Measurements from ENCODE around the gene SHH.
"Not testable (repeated sequence)": the region's sequence is repeated elsewhere in the genome, so short reads cannot be mapped to it uniquely, and the experiment has no call there.

SHH gene

DNA sequence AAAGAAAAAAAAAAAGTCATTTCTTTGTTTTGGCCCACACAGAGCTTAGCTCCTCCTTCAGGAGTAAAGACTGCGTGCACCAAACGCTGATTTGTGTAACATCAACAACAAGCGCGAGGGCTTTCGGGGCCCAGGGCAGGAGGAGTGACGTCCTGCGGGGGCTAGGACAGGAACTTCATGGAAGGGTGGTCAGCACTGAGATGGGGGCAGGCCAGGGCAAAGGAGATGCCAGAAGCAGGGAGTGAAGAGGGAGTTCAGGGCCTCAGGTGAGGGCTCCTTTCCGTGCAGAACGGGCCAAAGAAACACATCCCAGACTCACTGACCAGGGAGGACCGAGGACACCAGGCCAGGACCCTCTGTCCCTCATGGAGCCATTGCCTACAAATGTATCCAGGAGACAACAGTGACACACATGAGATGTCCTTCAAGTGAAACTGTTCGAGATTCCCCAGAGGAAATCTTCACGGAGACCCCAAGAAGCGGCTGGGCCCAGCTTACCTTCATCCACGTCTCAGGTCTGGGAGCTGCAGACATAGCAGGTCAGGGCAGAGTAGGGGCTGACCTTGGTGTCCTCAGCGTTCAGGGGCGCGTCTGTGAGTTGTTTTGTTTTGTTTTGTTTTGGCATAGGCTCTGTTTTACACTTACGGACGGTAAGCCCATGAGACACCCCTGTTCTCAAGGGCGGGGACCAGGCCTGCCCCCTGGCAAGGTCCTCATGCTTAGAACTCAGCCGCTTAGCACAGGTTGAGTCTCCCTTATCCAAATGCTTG lies 30.4 kb upstream of the SHH start:
- no peak for DNase-seq

DNA sequence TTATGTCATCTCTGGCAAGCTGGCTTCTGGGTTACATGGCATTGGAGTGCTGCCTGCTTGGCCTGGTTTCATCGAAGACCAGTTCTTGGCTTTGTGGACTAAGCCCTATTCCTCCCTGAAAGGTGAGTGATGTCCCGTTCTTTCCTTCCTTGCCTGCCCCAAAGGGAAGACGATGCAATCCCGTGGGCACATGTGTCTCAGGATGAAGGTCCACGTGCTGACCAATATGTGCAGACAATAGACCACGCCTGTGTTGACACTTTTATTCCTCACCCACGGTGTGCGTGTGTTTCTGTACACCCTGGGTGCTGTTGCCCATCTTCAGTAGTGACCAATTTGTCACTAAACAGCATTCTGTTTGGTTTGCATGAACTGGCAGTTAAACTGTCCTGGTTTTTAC lies 28.6 kb upstream of the SHH start:
- no peak for DNase-seq

GRCh38 chr7:155840262-155840885 lies 28.1 kb upstream of the SHH start:
- DNase-seq = no peak

DNA sequence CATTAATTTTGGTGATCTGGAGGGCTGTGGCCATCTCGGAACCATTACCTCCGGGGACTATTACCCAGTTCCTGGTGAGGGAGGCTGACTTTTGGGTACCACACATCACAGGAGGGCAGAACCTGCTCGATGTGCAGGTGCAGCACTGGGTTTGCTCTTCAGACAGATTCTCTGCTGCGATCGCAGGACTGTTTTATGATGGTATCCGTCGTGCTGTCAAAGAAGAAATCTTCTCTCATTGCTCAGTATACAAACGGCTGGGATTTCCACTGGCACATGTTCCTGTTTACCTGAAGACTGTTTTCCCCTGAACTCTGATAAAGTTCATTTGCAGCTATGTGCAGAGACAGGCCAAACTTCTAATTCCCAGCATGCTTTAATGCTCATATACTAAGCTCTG lies 27.2 kb upstream of the SHH start:
- no peak for DNase-seq

GRCh38 chr7:155838312-155838711 lies 26.0 kb upstream of the SHH start:
- not testable (repeated sequence) for DNase-seq

- DNase-seq = no peak
These were observed 24.8 kb upstream of the SHH start for GRCh38 chr7:155837126-155837479.

- DNase-seq = no peak
These were observed 24.2 kb upstream of the SHH start for GRCh38 chr7:155836216-155837125.

DNA sequence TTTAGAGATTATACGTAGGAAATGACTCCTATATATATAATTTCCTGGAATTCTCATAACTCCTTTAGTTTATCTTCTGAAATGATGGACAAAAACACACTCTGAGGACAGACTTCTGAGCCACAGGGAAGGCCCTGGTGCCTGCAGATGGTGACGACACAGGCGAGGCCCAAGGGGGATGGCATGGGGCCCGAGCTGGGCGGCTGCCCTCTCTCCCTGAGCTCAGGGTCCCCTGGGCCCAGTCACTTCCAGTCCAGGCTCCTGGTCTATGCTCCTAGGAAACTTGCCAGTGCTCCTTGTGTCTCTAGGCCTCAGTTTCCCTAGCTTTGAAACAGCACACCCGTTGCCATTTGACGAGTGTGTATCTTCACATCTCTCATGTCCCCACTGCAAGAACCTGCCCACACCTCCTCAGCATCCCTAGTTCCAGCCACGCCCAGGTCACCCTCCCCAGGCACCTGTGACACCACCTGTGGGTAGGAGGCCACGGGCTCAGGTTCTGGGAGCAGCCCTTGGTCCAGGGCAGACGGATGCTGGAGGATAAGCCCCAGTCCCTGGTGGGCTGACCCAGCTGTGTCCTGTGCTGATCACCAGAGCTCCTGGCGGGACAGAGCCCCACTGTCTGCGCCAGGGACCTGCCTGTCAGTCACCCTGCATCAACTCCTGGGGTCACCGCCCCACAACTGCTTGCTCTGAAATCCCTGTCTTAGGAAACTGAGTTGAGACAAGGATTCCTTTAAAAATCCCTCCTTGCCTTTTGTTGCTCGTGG lies 23.4 kb upstream of the SHH start:
- no peak for DNase-seq

DNA sequence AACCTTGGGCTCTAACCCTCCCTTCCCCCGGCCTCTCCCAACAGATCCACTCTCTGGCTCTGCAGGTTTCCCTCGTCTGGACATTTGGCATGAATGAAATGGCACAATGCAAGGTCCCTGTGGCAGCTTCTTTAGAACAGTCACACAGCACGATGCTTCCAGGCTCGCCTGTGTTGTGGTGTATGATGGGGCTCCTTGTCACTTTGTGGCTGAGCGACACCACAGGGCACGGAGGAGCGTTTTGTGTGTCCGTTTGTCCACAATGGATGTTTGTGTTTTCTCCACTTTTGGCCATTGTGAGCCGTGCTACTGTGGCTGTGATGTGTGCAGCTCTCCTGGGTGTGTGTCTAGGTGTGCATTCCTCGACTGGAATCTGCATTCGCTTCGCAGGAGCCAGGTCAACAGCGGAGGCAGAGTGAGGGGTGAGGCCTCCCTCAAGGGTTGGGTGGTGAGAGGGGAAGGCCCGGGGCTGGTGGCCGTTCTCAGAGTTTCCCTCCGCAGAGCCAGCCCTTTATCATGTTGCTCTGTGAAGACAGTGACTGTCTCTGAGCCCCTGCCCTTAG lies 22.3 kb upstream of the SHH start:
- DNase-seq = no peak

GRCh38 chr7:155833651-155834050 lies 21.4 kb upstream of the SHH start:
- no peak for DNase-seq

DNA sequence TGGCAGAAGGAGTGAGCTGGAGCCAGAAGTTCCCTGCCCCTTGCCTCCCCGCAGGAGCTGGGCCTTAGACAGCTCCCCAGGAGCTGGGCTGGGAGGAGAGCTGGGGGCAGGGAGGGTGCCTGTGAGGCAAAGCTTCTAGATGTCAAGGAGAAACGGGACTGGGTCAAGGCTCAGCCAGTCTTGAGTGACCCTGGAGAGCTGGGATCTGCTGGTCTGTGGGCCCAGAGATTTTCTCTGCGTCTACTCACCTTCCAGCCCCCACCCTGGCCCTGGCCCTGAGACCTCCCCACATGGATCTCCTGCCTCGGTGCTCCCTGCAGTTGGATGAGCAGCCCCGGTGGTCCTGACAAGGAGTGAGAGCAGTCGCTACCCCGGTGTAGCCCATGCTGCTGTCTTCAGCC lies 20.3 kb upstream of the SHH start:
- DNase-seq = no peak

DNA sequence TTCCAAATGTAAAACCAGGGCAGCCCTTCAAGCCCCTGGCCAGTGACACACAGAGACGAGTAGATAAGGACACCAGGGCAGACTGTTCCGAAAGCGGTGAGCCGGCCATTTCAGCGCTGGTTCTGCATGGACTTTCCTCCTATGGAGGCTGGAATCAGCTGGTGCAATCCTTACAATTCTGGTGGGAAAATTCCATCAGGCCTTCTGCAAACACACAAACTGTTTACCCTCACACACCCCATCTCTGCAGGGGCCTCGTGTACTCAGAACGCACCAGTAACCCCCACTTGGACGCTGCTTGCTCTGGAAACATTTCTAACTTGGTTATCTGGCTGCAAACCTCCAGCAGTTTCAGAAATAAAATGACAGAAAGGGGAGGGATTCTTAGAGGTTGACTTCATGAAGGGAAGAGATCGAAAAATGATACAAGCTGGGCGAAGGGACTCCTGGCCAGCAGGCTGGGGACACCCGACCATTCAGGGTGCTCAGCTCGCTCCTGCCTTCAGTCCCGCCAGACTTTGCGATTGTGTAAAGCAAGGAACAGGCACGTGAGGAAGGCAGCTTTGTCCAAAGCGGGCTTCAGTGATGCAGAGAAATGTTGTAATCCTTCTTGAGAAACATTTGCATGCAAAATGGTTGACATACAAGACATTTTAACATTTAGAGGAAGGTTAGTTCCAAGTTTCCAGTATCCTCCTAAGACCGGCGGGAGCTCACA lies 19.7 kb upstream of the SHH start:
- DNase-seq = no peak

- DNase-seq = no peak
These were observed 18.9 kb upstream of the SHH start for GRCh38 chr7:155830961-155831806.

DNA sequence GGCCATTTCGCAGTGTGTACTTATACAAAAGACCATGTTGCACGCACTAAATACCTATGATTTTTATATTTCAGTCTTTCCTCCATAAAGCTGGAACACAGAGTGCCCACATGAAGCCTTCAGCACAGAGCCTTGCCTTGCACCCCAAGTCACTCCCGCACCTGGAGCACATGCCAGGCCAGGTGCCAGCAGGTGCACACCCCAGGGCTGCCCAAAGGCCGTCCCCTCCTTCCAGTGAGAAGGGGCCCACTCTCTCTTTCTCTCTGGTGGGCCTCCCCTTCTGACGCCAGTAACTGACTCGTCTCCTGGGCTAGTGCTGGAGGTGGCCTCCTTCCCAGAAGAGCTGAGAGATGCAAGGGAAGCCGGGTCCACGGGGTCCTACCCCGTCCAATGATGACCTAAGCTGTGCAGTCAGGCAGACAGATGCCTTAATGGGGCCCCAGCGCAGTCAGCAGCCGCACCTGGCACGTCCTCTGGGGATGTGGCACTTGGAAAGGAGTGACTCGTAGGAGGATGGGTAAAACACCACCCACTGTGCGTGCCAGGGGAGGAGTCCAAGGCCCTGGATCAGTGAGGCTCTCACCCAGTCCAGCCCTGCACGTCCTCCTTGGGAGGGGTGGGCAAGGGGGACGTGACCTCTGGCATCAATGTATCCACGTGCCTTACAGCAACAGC lies 17.7 kb upstream of the SHH start:
- DNase-seq = no peak

GRCh38 chr7:155825336-155825735 lies 13.1 kb upstream of the SHH start:
- DNase-seq = no peak

DNA sequence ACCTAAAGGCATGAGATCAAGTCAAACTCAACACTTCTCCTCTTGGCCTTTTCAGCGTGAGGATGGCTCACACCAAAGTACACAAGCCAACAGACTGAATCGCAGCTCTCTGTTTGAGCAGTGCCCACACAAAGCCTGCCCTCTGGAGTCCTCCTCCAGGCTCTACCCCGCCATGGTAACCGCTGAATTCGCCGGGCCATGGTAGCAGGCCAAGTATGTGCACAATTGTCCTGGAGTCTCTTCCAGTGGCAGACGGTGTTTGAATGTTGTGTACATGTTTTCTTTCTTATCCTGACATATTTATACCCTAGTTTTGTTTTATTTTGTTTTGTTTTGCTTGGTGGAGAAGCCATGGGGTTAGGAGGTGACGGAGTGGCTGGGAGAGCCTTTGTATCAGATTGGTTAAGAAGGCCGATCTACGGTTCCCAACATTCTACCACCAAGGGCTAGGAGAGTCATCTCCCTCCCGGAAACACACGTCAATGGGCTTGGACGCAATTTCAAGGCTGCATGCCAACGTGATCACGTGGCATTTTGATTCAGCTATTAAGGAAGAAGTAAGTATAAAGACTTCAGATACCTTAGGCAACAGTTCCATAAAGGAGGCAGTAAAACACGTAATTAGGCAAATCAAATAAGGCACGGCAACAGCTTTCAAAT lies 12.1 kb upstream of the SHH start:
- no peak for DNase-seq

GRCh38 chr7:155821851-155822250 lies 9.6 kb upstream of the SHH start:
- no peak for DNase-seq

DNA sequence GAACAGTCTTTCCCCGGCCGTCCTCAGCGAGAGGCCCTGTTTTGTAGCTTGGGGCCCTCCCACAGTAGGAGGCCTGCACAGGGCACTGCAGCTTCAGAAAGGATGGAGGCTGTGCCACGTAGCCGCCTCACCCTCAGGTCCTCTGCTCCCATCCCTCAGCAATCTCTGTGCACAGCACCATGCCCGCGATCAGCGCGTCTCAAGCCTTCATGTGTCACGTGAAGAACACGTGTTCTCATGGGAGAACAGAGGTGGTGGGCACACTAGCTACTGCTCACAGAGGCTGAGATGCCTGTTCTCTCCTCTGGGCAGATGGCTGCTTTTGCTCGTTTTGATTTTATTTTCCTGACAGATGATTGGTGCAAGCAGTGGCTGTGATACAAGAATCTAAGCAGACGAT lies 8.5 kb upstream of the SHH start:
- DNase-seq = no peak

- no peak for DNase-seq
These were observed 8.0 kb upstream of the SHH start for GRCh38 chr7:155820246-155820645.

DNA sequence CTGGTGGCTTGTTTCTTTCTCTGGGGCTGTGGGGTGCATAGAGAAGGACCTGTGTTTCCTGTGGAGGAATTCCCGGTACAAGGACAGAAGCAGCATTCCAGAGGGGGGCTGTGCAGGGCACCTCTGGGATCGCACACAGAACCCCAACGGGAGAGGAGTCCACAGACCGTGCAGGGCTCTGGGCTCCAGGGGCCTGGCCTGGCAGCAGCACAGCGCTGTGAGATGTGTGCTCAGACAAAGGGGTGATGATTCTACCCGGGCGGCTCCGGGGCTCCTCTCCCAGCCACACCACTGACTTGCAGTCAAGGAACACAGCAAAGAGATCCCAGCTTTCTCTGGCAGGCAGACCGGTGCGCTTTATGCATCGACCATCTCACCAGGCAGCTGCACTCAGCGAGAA lies 6.9 kb upstream of the SHH start:
- no peak for DNase-seq
